ENCODE results near the gene ODAM. TPM values are rescaled to one million over a fixed set of nuclear protein-coding genes. Genes with fewer than 3 reads are reported as not detected.

ODAM gene
- total RNA-seq, 1 experiment from 2014 or later: not detected

GRCh38 chr4:70158576-70158975 lies 36.9 kb upstream of the ODAM start:
- H2AFZ ChIP-seq (ENCODE audit: low read length): no peak overlapping the region
- no peaks in the 10 kb centered on the region for H3K4me1 Mint-ChIP-seq
- no CpG with 5 or more reads among the region's 2 CpGs for WGBS (ENCODE audit: extremely low coverage, insufficient read length, low lambda C conversion rate)

More at GRCh38 chr4:70158576-70158975, 36.9 kb upstream of the ODAM start:
- TF ChIP-seq CTCF (conservative IDR thresholded peaks at IDR 0.05): no peak
- H2BK120ac ChIP-seq (ENCODE audit: low read depth, low read length, poor library complexity, severe bottlenecking): no peak overlapping the region
- no peak overlapping the region for H4K91ac ChIP-seq (ENCODE audit: insufficient read length, low read depth, low read length)
- H2BK12ac ChIP-seq (ENCODE audit: insufficient read length, low read depth, low read length): no peak overlapping the region
- H3K23ac ChIP-seq (ENCODE audit: insufficient read length, low read depth, low read length): no peak overlapping the region
- H3K23me2 ChIP-seq (ENCODE audit: insufficient read length, low read depth, low read length, poor library complexity, severe bottlenecking): no peaks in the 10 kb centered on the region
- H4K5ac ChIP-seq (ENCODE audit: insufficient read length, low read depth, low read length): no peak overlapping the region
- no peak overlapping the region for H3T11ph ChIP-seq (ENCODE audit: low read length)
- no peaks in the 10 kb centered on the region for H3K27me3 Mint-ChIP-seq (ENCODE audit: low read depth)
- no peak overlapping the region for H2BK15ac ChIP-seq (ENCODE audit: low read depth, low read length)
- H3K4ac ChIP-seq (ENCODE audit: low read depth, low read length): no peak overlapping the region
- H3K79me2 ChIP-seq (ENCODE audit: insufficient read depth, low read length): no peaks in the 10 kb centered on the region
- H3K18ac ChIP-seq (ENCODE audit: insufficient read length, low read depth, low read length): no peak overlapping the region
- H2AK5ac ChIP-seq (ENCODE audit: insufficient read length, low read length): no peak overlapping the region
- no peak overlapping the region for H3K9ac ChIP-seq (ENCODE audit: extremely low read depth, insufficient read length, low read length)
- no peaks in the 10 kb centered on the region for H3K79me1 ChIP-seq (ENCODE audit: insufficient read depth, low read depth, low read length, poor library complexity, severe bottlenecking)
- no peaks in the 10 kb centered on the region for H3K27me3 ChIP-seq (ENCODE audit: insufficient read depth, low read length)
- no peaks in the 10 kb centered on the region for H3K9me3 ChIP-seq (ENCODE audit: control insufficient read depth, low read depth, low read length)
- H2BK5ac ChIP-seq (ENCODE audit: insufficient read length, low read length): no peak overlapping the region
- no peaks in the 10 kb centered on the region for H4K20me1 ChIP-seq (ENCODE audit: control insufficient read depth, insufficient read depth, insufficient read length)
- H3K14ac ChIP-seq (ENCODE audit: insufficient read depth, low read length): no peak overlapping the region
- H3K56ac ChIP-seq (ENCODE audit: insufficient read length, low read depth, low read length): no peak overlapping the region
- H3K4me3 Mint-ChIP-seq: no peak overlapping the region
- H2BK20ac ChIP-seq (ENCODE audit: low read depth, low read length, poor library complexity, severe bottlenecking): no peak overlapping the region
- no peak overlapping the region for H3K4me2 ChIP-seq (ENCODE audit: insufficient read depth, insufficient read length, low read length)
- H3K36me3 Mint-ChIP-seq (ENCODE audit: insufficient read depth in 1 of 3, low read depth in 3 of 3): no peaks in the 10 kb centered on the region
- no peak for DNase-seq
- no peak overlapping the region for H4K8ac ChIP-seq (replicated peaks; ENCODE audit: insufficient read length, low read depth, low read length)
- H3K4me1 ChIP-seq (ENCODE audit: insufficient read depth, low read length): no peaks in the 10 kb centered on the region
- no peak overlapping the region for H3K27ac ChIP-seq (ENCODE audit: insufficient read length, low read depth, low read length)
- H3K9me3 Mint-ChIP-seq: no peaks in the 10 kb centered on the region
- H3K27ac Mint-ChIP-seq: no peak overlapping the region

Data from H9 (cell line).